GM19240 (cell line): ENCODE data around the gene IKBIP.
"Not testable (repeated sequence)": the region's sequence is repeated elsewhere in the genome, so short reads cannot be mapped to it uniquely, and the experiment has no call there.

ENCODE experiments used
- DNase-seq: peaks from one replicate; pipeline ENCODE4 v3.0.0; 2011; ENCODE audit warnings: low spot score; ENCODE audit not compliant: insufficient read length

The IKBIP gene

GRCh38 chr12:98644712-98645571 is at the start of gene IKBIP, which contains the start of gene APAF1:
Gene IKBIP, minus strand, starts transcription at chr12:98644788. Its CDS starts 87 bp downstream, at chr12:98644701.
Gene APAF1, plus strand, starts transcription at chr12:98645290. Its CDS starts 3,070 bp downstream, at chr12:98648360.
- peak; percentile 46 for DNase-seq

- no peak for DNase-seq
Observed at GRCh38 chr12:98691351-98691750, 46.8 kb upstream of the IKBIP start.

- no peak for DNase-seq
Observed at GRCh38 chr12:98686603-98687002, 42.0 kb upstream of the IKBIP start.

- DNase-seq, result no peak
Observed at GRCh38 chr12:98684199-98684598, 39.6 kb upstream of the IKBIP start.

GRCh38 chr12:98679611-98680005 is 35.0 kb upstream of the IKBIP start:
- no peak for DNase-seq

GRCh38 chr12:98678946-98679610 is 34.5 kb upstream of the IKBIP start:
- no peak for DNase-seq

GRCh38 chr12:98678236-98678945 is 33.8 kb upstream of the IKBIP start:
- no peak for DNase-seq

GRCh38 chr12:98674841-98675240 is 30.3 kb upstream of the IKBIP start:
- no peak for DNase-seq

GRCh38 chr12:98671459-98671858 is 26.9 kb upstream of the IKBIP start:
- DNase-seq, result no peak

GRCh38 chr12:98669751-98670150 is 25.2 kb upstream of the IKBIP start:
- no peak for DNase-seq

- no peak for DNase-seq
Observed at GRCh38 chr12:98660521-98660920, 15.9 kb upstream of the IKBIP start.

GRCh38 chr12:98656289-98657101 is 11.9 kb upstream of the IKBIP start:
- no peak for DNase-seq

- DNase-seq, result no peak
Observed at GRCh38 chr12:98653866-98654493, 9.4 kb upstream of the IKBIP start.

GRCh38 chr12:98651328-98651727 is 6.7 kb upstream of the IKBIP start:
- no peak for DNase-seq

- DNase-seq, result no peak
Observed at GRCh38 chr12:98646294-98647090, 1.9 kb upstream of the IKBIP start.

GRCh38 chr12:98645572-98646067 is 1.0 kb upstream of the IKBIP start:
- no peak for DNase-seq

- DNase-seq, result no peak
Observed at GRCh38 chr12:98644433-98644711, 216 bp downstream of the IKBIP start.

GRCh38 chr12:98642801-98643200 is 1.8 kb downstream of the IKBIP start:
- not testable (repeated sequence) for DNase-seq

- DNase-seq, result no peak
Observed at GRCh38 chr12:98639491-98639890, 5.1 kb downstream of the IKBIP start.

GRCh38 chr12:98638009-98638408 is 6.6 kb downstream of the IKBIP start:
- DNase-seq, result no peak
